Tibial nerve (tissue), 4 donors: ENCODE measurements around the gene ARSB.

Experiments
- CTCF ChIP-seq, 5 experiments: fragments of 200-600 bp in 3 of 5; fragments of 450-650 bp in 2 of 5; sonication (generic) in 3 of 5; IDR thresholded peaks; one replicate each; pipeline ENCODE4 v1.5.1; 2016 to 2019; ENCODE audit warnings: antibody characterized with exemption in 5 of 5, mild to moderate bottlenecking in 3 of 5, moderate library complexity in 2 of 5
- EP300 ChIP-seq, 2 donors: sonication (generic); formaldehyde crosslinking; IDR thresholded peaks; one replicate each; pipeline ENCODE4 v1.6.1; 2017; ENCODE audit warnings: antibody characterized with exemption in 2 of 2, mild to moderate bottlenecking in 1 of 2
- POLR2A ChIP-seq, 2 donors: fragments of 450-650 bp; IDR thresholded peaks; one replicate each; pipeline ENCODE4 v1.6.1; 2017; ENCODE audit warnings: antibody characterized with exemption in 2 of 2, mild to moderate bottlenecking in 2 of 2, moderate library complexity in 2 of 2

GRCh38 chr5:78838753-78839152, 146.4 kb downstream of the ARSB start:
- TF ChIP-seq CTCF (IDR thresholded peaks at IDR 0.05) (no peak), POLR2A (IDR thresholded peaks at IDR 0.05) (no peak), EP300 (IDR thresholded peaks at IDR 0.05) (no peak)
